MM.1S (cell line): ENCODE measurements around the gene GPRC5C.

Experiments used
- EZH2phosphoT487 ChIP-seq: fragments of 300-600 bp; sonication (generic); IDR thresholded peaks from 2 replicates; pipeline ENCODE4 v1.6.1; 2018; ENCODE audit warnings: antibody characterized with exemption, low read length
- TF ChIP-seq, protein P1 (sequence below): fragments of 300-600 bp; sonication (generic); IDR thresholded peaks from 2 replicates; pipeline ENCODE4 v1.5.1; 2016; ENCODE audit warnings: antibody characterized with exemption, low read length, mixed read lengths

DNA sequence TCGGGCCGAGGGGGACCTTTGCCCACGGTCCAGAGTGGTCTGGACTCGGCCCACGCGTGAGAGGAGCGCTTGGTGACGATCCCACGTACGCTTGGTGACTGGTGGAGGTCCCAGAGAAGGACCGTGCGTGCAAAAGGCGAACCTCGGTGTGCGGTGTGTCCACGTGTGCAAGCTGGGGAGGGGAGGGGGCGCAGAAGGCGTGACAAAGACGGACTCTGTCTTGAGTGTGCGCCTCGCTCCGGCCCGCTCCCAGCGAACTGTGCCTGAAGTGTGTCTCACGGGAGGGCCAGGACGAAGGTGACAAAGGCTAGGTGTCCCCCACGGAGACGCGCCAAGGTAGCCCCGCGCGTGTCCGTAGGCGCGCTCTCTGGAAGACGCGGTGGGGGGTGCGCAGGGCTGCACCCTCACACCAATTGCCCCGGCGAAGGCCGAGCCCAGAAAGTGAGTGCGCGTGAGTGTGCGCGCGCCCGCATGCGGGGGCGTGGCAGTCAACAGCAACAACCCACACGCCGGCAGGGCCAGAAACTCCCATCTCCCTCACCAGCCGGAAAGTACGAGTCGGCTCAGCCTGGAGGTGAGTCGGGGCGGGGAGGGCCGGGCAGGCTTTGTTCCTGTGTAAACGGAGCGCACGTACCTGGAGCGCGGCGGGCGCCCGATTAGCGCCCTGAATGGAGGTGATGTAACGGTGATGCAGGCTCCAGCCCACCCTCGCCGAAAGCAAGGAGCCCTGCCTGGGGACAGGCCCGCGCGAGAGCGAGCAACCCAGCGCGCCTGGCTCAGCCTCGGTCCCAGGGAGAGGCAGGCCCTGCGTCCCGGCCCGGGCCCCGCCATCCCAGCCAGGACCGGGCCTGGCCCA is at the start of gene GPRC5C:
- TF ChIP-seq, protein P1, sequence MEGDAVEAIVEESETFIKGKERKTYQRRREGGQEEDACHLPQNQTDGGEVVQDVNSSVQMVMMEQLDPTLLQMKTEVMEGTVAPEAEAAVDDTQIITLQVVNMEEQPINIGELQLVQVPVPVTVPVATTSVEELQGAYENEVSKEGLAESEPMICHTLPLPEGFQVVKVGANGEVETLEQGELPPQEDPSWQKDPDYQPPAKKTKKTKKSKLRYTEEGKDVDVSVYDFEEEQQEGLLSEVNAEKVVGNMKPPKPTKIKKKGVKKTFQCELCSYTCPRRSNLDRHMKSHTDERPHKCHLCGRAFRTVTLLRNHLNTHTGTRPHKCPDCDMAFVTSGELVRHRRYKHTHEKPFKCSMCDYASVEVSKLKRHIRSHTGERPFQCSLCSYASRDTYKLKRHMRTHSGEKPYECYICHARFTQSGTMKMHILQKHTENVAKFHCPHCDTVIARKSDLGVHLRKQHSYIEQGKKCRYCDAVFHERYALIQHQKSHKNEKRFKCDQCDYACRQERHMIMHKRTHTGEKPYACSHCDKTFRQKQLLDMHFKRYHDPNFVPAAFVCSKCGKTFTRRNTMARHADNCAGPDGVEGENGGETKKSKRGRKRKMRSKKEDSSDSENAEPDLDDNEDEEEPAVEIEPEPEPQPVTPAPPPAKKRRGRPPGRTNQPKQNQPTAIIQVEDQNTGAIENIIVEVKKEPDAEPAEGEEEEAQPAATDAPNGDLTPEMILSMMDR: no peak
- TF ChIP-seq EZH2phosphoT487: no peak
